HUES64 (cell line): ENCODE results near the gene PSMD8.

ENCODE experiments used
- H3K27ac ChIP-seq: 2 replicates; pipeline ENCODE4 v1.7.0; 2013; ENCODE audit warnings: low read depth, low read length, inconsistent platforms
- H3K27me3 ChIP-seq: 2 replicates; pipeline ENCODE4 v1.6.1; 2013; ENCODE audit warnings: mild to moderate bottlenecking, low read length; ENCODE audit not compliant: insufficient read depth
- H3K36me3 ChIP-seq: 2 replicates; pipeline ENCODE4 v1.6.1; 2013; ENCODE audit warnings: mild to moderate bottlenecking, low read length; ENCODE audit not compliant: insufficient read depth
- H3K4me1 ChIP-seq: 2 replicates; pipeline ENCODE4 v1.6.1; 2013; ENCODE audit warnings: mild to moderate bottlenecking, low read length, moderate library complexity; ENCODE audit not compliant: insufficient read depth
- H3K4me3 ChIP-seq: 2 replicates; pipeline ENCODE4 v1.5.1; 2013; ENCODE audit warnings: mild to moderate bottlenecking, low read length, moderate library complexity
- H3K9ac ChIP-seq: 2 replicates; pipeline ENCODE4 v1.6.1; 2013; ENCODE audit warnings: mild to moderate bottlenecking, low read depth, low read length
- H3K9me3 ChIP-seq: 2 replicates; pipeline ENCODE4 v1.6.1; 2013; ENCODE audit warnings: low read depth, low read length; ENCODE audit not compliant: insufficient read depth
- WGBS: fragments of 150-250, 120-280 bp; methylation state at CpG from one replicate; pipeline ENCODE4 v1.1.7; 2013; ENCODE audit warnings: missing lambda C conversion rate; 5-methylcytosine and 5-hydroxymethylcytosine counted together

PSMD8 gene

GRCh38 chr19:38412961-38413360 is 38.6 kb downstream of the PSMD8 start:
- H3K9me3 ChIP-seq, result no peaks in the 10 kb centered on the region
- no peaks in the 10 kb centered on the region for H3K27me3 ChIP-seq
- H3K27ac ChIP-seq, result no peak overlapping the region
- H3K4me1 ChIP-seq, result no peaks in the 10 kb centered on the region
- no peaks in the 10 kb centered on the region for H3K36me3 ChIP-seq
- H3K9ac ChIP-seq, result no peak overlapping the region
- WGBS, result 89% methylated on average over 11 of the region's 11 CpGs
- H3K4me3 ChIP-seq, result no peak overlapping the region

- 99% methylated on average over 6 of the region's 6 CpGs for WGBS
- H3K9ac ChIP-seq, result no peak overlapping the region
- peaks cover 3% of the 10 kb centered on the region; the same call in 1 of the 2 replicates for H3K27me3 ChIP-seq
- no peak overlapping the region for H3K4me3 ChIP-seq
- no peaks in the 10 kb centered on the region for H3K9me3 ChIP-seq
- no peaks in the 10 kb centered on the region for H3K36me3 ChIP-seq
- H3K27ac ChIP-seq, result no peak overlapping the region
- no peaks in the 10 kb centered on the region for H3K4me1 ChIP-seq
These were observed 39.0 kb downstream of the PSMD8 start for GRCh38 chr19:38413416-38413815.

GRCh38 chr19:38417146-38417543 is 42.8 kb downstream of the PSMD8 start:
- H3K36me3 ChIP-seq, result no peaks in the 10 kb centered on the region
- no peaks in the 10 kb centered on the region for H3K4me1 ChIP-seq
- peaks cover 12% of the 10 kb centered on the region for H3K27me3 ChIP-seq
- H3K9ac ChIP-seq, result no peak overlapping the region
- WGBS, result 89% methylated on average over 8 of the region's 8 CpGs
- H3K4me3 ChIP-seq, result peak overlapping the region; percentile 56; the same call in 1 of the 2 replicates
- no peaks in the 10 kb centered on the region for H3K9me3 ChIP-seq
- H3K27ac ChIP-seq, result no peak overlapping the region

GRCh38 chr19:38417544-38418506 is 43.5 kb downstream of the PSMD8 start:
- H3K4me1 ChIP-seq, result no peaks in the 10 kb centered on the region
- H3K27me3 ChIP-seq, result peaks cover 12% of the 10 kb centered on the region
- no peaks in the 10 kb centered on the region for H3K9me3 ChIP-seq
- peak overlapping the region; percentile 19; the same call in 1 of the 2 replicates for H3K9ac ChIP-seq
- no peaks in the 10 kb centered on the region for H3K36me3 ChIP-seq
- 5% methylated on average over 49 of the region's 49 CpGs for WGBS
- H3K27ac ChIP-seq, result no peak overlapping the region
- peak overlapping the region; percentile 56 for H3K4me3 ChIP-seq

GRCh38 chr19:38420935-38421334 is 46.6 kb downstream of the PSMD8 start:
- no peak overlapping the region for H3K4me3 ChIP-seq
- H3K27ac ChIP-seq, result no peak overlapping the region
- peaks cover 6% of the 10 kb centered on the region for H3K4me1 ChIP-seq
- no peaks in the 10 kb centered on the region for H3K36me3 ChIP-seq
- H3K27me3 ChIP-seq, result peaks cover 12% of the 10 kb centered on the region
- H3K9ac ChIP-seq, result no peak overlapping the region
- H3K9me3 ChIP-seq, result no peaks in the 10 kb centered on the region
- WGBS, result 93% methylated on average over 9 of the region's 9 CpGs

GRCh38 chr19:38421856-38422255 is 47.5 kb downstream of the PSMD8 start:
- no peak overlapping the region for H3K27ac ChIP-seq
- no peaks in the 10 kb centered on the region for H3K36me3 ChIP-seq
- H3K4me1 ChIP-seq, result peaks cover 14% of the 10 kb centered on the region
- peaks cover 12% of the 10 kb centered on the region for H3K27me3 ChIP-seq
- no peak overlapping the region for H3K9ac ChIP-seq
- H3K9me3 ChIP-seq, result no peaks in the 10 kb centered on the region
- H3K4me3 ChIP-seq, result no peak overlapping the region
- 85% methylated on average over 14 of the region's 14 CpGs for WGBS

GRCh38 chr19:38422438-38422837 is 48.1 kb downstream of the PSMD8 start:
- H3K9ac ChIP-seq, result no peak overlapping the region
- H3K27ac ChIP-seq, result no peak overlapping the region
- 88% methylated on average over 6 of the region's 7 CpGs for WGBS
- H3K9me3 ChIP-seq, result no peaks in the 10 kb centered on the region
- H3K4me3 ChIP-seq, result no peak overlapping the region
- H3K4me1 ChIP-seq, result peaks cover 14% of the 10 kb centered on the region
- H3K36me3 ChIP-seq, result no peaks in the 10 kb centered on the region
- H3K27me3 ChIP-seq, result peaks cover 12% of the 10 kb centered on the region

- Histone ChIP-seq H3K9me3 (no peaks in the 10 kb centered on the region), H3K4me1 (peaks cover 14% of the 10 kb centered on the region), H3K27me3 (peaks cover under 1% of the 10 kb centered on the region), H3K9ac (no peak overlapping the region), H3K27ac (no peak overlapping the region), H3K36me3 (no peaks in the 10 kb centered on the region), H3K4me3 (no peak overlapping the region)
- WGBS, result 92% methylated on average over 3 of the region's 5 CpGs
These were observed 49.9 kb downstream of the PSMD8 start for GRCh38 chr19:38424272-38424671.

GRCh38 chr19:38425222-38425809 is 50.9 kb downstream of the PSMD8 start:
- Histone ChIP-seq H3K27me3 (no peaks in the 10 kb centered on the region), H3K27ac (no peak overlapping the region), H3K36me3 (no peaks in the 10 kb centered on the region), H3K4me3 (no peak overlapping the region), H3K9me3 (no peaks in the 10 kb centered on the region), H3K4me1 (peaks cover 14% of the 10 kb centered on the region), H3K9ac (peak overlapping the region; percentile 41; the same call in 1 of the 2 replicates)
- WGBS, result 84% methylated on average over 7 of the region's 7 CpGs

- H3K4me1 ChIP-seq, result peaks cover 14% of the 10 kb centered on the region
- no peak within 1 kb of the TSS for H3K4me3 ChIP-seq
- H3K9ac ChIP-seq, result peak within 1 kb of the TSS; percentile 41; the same call in 1 of the 2 replicates
- no peak within 1 kb of the TSS for H3K27ac ChIP-seq
- no peaks in the 10 kb centered on the region for H3K27me3 ChIP-seq
- no peaks in the 10 kb centered on the region for H3K36me3 ChIP-seq
- WGBS, result 45% methylated on average over 17 of the region's 20 CpGs
- H3K9me3 ChIP-seq, result no peaks in the 10 kb centered on the region
These were observed 51.6 kb downstream of the PSMD8 start, which contains the start of gene RASGRP4 for GRCh38 chr19:38425810-38426466. RASGRP4 (minus strand) TSS chr19:38426219; CDS start chr19:38426091, 128 bp downstream.
